NCI-H2171 (cell line): ENCODE data around the gene TAAR5.
"Not testable (repeated sequence)": the region's sequence is repeated elsewhere in the genome, so short reads cannot be mapped to it uniquely, and the experiment has no call there.

ENCODE experiments used
- DNase-seq: peaks from one replicate; lab custom pipeline; 2025; lab: John Stamatoyannopoulos, UW

The TAAR5 gene, protein sequence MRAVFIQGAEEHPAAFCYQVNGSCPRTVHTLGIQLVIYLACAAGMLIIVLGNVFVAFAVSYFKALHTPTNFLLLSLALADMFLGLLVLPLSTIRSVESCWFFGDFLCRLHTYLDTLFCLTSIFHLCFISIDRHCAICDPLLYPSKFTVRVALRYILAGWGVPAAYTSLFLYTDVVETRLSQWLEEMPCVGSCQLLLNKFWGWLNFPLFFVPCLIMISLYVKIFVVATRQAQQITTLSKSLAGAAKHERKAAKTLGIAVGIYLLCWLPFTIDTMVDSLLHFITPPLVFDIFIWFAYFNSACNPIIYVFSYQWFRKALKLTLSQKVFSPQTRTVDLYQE

DNA sequence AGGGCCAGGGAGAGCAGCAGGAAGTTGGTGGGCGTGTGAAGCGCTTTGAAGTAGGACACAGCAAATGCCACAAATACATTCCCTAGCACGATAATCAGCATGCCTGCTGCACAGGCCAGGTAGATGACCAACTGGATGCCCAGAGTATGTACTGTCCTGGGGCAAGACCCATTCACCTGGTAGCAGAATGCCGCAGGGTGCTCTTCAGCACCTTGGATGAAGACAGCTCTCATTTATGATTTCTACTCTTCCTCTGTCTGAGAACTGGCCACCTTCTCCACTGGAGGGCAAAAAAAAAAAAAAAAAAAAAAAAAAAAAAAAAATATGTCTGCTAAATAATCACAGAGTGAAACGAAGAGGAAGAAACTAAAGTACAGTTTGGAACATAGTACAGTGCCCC is at the start of gene TAAR5:
TAAR5 (minus strand) TSS at position 288 of the 400 bp plus-strand sequence; CDS start at position 233, 55 bp downstream.
- DNase-seq, result no peak

DNA sequence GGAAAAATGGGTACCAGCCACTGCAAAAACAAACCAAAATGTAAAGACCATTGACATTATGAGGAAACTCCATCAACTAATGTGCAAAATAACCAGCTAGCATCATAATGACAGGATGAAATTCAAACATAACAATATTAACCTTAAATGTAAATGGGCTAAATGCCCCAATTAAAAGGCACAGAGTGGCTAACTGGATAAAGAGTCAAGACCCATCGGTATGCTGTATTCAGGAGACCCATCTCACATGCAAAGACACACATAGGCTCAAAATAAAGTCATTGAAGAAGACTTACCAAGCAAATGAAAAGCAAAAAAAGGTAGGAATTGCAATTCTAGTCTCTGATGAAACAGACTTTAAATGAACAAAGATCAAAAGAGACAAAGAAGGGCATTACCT is 47.6 kb upstream of the TAAR5 start:
- not testable (repeated sequence) for DNase-seq

DNA sequence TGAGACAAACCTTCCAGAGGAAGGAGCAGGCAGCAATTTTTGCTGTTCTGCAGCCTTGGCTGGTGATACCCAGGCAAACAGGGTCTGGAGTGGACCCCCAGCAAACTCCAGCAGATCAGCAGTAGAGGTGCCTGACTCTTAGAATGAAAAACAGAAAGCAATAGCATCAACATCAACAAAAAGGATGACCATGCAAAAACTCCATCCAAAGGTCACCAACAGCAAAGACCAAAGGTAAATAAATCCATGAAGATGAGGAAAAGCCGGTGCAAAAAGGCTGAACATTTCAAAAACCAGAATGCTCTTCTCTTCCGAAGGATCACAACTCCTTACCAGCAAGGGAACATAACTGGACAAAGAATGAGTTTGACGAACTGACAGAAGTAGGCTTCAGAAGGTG is 46.4 kb upstream of the TAAR5 start:
- DNase-seq, result not testable (repeated sequence)

DNA sequence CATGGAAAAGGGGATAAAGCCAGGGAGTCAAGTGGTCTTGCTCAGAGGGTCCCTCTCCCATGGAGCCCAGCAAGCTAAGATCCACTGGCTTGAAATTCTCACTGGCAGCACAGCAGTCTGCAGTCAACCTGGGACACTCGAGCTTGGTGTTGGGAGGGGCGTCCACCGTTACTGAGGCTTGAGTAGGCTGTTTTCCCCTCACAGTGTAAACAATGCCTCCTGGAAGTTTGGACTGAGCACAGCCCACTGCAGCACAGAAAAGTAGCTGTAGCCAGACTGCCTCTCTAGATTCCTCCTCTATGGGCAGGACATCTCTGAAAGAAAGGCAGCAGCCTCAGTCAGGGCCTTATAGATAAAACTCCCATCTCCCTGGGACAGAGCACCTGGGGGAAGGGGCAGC is 45.7 kb upstream of the TAAR5 start:
- DNase-seq, result not testable (repeated sequence)

DNA sequence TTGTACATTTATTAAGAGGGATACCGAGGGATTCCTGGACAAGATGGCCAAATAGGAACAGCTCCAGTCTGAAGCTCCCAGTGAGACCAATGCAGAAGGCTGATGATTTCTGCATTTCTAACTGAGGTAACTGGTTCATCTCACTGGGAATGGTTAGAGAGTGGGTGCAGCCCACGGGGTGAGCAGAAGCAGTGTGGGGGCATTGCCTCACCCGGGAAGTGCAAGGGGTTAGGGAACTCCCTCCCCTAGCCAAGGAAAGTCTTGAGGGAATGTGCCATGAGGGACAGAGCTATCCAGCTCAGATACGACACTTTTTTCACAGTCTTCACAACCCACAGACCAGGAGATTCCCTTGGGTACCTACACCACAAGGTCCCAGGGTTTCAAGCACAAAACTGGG is 45.3 kb upstream of the TAAR5 start:
- DNase-seq, result no peak

DNA sequence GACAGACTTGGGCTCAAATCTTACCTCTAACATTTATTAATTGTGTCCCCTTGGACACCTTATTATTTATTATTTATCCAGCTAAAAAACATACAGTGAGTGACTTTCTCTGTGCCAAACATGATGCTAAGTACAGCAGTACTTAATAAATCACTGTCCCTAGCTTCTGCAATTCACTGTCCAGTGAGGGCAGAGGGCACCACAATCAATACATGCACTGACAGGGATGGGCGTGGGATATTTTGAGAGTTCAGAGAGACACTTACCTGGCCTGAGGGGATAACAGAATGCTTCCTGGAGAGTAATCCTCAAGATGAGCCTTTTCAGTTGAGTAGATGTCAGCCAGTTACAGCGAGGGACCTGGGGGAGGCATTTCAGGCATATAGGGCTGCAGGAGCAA is 43.8 kb upstream of the TAAR5 start:
- no peak for DNase-seq

DNA sequence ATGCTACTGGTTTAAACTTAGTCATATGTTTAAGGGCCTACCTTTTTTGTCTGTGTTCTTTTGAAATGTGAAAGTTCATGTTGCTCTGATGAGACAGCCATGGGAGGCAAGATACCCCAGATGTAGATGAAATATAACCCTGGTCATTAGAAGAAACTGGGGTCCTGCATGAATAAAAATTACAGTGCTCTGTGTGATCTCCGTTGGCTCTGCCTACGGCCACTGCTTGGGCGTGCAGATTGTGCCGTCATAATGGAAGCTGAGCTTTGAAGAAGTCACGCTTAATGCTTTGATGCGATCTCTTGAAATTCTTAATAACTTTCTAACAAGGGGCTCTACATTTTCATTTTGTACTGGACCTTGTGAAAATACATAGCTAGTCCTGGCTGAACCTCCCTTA is 34.6 kb upstream of the TAAR5 start, which contains the start of gene TAAR2:
TAAR2 (minus strand) TSS at position 101 of the 400 bp plus-strand sequence; CDS start at position 101, 0 bp downstream.
- no peak for DNase-seq

DNA sequence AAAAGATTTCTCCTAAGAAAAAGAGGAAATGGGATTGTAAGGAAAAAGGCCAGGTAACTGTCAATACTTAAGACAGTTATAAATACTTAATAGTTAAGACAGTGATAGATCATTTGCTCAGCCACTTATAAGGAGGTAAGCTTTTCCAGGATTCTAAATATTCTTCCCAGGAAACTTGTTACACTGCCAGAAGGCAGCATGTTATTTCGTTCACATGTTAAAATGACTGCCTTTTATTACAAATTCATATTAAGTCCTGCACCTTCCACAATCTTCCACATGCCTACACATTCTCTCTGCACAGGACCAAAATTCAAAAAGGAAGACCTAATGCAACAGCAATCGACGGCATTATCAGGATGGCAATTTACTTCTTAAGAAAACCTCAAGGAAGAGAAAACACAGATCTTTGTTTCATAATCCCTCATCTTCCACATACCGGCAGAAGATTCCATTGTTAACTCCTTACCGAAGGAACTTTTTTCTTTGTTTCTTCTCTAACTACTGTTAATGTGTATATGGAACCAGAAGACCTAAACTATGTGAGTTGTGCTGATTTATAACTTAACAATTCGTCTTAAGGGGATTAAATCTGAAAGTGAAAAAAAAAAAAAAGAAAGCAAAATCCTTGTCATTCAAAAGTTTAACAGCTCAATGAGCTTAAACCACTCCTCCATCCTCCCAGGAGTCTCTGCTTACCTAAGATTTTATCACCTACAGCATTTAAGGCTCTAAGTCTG is 33.7 kb upstream of the TAAR5 start:
- DNase-seq, result no peak

DNA sequence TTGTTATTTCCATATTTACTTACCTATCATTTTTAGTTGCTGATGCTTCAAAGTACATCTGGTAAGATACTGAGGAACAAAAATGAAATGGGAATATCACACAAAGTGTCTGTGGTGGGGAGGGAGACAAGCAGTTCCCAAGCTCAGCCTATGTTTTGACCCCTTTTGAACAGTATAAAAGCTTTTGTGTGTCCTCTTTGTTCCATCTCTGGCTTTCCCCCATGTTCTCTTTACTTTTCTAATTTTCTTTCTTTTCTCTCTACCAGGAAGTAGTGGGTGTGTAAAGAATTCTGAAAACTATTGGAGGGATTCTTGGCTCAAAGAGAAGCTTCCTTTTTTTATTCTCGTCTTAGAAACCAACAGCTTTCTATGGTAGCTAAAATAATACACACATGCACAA is 27.1 kb upstream of the TAAR5 start:
- DNase-seq, result no peak

DNA sequence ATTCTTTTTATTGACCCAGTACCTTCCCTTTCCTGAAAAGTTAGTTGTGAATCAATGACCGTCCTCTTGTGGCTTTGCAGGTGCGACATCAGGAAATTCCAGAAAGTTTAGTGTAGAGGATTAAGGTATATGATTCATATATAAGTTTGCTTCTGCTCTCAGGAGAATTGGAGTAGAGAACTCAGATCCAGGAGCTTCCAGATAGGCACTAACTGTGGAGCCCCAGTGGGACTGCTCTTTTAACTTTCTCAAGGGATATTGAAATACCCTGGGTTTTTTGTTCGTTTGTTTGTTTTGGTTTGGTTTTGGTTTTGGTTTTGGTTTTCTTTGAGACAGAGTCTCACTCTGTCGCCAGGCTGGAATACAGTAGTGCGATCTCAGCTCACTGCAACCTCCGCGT is 25.0 kb upstream of the TAAR5 start:
- no peak for DNase-seq

DNA sequence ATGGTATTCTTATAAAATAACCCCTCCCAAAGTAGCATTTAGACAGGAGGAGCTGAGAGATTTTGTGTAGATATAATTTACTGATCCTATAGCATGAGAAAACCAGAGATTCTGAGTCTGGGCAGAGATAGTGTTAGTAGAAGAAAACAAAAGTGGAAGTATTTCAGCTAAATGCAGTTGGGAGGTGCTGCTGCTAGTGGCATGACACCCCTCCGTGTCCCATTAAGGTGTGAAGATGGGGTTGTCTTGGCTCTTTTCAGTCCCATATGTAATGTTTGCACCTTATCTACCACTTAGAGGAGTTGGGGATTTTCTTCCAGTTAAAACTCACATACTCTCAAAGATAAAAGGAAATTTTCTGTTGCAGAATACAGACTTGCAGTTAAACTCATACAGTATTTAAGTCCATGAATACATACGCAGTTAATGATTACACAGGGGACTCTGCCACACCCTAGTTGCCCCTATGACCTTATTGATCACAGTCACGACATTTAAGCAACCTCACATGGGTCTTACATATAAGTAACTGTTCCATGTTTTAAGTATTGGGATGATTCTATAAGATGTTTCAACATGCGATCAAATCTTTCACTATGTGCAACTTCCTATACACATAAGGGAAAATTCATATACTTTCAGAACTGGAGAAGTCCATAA is 23.0 kb upstream of the TAAR5 start:
- DNase-seq, result no peak

DNA sequence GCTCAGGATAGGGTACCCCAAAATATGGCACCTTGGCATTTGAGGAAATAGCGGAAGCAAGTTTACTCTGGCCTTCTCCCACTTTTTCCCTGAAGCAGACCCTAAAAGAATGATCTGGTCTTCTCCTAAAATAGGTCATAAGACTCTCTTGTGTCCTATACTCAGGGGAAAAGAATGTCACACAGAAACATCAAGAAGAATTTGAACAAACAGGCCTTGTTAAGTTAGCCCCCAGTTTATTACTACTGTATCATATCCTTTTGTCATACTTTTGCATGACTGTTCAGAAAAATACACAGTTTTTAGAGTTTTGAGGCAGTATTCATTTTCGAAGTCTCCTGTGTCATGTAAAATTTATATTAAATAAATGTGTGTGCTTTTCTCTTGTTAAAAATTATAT is 22.1 kb upstream of the TAAR5 start:
- no peak for DNase-seq

DNA sequence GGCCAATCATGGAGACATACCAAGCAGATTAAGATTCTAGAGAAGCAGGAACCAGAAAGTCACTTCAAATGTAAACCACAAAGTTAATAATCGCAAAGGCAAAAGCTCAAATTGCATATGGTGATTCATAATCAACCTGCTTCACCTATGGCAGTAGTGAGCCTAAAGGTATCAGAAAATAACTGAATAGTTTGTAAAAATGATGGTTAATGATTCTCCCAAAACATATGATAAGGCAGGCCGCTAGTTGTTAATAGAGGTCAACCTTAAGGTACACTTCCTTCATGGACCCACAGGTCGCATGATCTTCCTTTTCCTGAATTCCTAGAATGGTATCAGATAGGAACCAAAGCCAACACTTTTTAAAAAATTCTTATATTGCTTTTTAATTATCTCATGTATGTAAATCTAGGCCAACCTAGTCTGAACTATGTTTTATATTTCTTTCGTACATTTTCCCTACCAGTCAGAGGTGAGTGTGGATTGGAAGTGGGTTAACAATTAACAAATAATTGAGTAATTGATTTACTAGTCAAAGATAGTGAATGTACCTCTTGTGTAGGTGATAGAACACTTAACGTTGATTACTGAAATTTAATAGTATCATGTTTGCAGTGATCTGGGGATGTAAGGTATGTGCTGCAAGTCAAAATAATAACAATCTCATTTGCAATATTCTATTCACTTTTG is 18.1 kb upstream of the TAAR5 start:
- no peak for DNase-seq

DNA sequence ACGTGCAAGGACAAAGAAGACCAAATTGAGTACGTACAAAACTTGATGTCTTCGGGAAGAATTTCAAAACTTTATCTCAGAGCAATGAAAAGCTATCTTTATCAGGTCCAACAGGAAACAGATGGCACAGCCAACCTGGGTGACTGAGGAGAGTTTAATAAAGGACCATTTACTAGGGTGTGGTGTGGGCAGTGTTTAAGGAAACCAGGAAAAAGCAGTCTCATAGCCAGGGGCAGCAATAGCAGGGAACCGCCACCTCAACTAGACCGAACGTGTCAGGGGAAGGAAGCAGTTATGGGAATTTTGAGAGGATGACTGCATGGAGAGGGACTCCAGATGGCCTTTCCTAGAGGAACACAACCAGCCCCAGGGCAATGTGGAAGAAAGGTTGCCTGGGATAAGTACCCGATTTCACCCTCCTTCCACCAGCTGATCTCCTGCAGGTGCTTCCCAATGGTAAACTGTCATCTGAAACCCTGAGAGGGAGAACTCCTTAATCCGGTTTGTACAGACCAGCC is 15.2 kb upstream of the TAAR5 start:
- no peak for DNase-seq

DNA sequence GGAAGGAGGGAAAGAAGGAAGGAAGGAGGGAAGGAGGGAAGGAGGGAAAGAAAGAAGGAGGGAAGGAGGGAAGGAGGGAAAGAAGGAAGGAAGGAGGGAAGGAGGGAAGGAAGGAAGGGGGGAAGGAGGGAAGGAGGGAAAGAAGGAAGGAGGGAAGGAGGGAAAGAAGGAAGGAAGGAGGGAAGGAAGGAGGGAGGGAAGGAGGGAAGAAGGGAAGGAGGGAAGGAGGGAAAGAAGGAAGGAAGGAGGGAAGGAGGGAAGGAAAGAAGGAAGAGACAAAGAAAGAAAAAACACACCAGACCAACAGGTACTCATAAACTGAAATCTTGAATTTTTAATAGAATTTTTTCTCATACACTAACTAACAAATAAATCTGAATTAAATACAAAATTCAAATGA is 11.4 kb upstream of the TAAR5 start:
- DNase-seq, result not testable (repeated sequence)

DNA sequence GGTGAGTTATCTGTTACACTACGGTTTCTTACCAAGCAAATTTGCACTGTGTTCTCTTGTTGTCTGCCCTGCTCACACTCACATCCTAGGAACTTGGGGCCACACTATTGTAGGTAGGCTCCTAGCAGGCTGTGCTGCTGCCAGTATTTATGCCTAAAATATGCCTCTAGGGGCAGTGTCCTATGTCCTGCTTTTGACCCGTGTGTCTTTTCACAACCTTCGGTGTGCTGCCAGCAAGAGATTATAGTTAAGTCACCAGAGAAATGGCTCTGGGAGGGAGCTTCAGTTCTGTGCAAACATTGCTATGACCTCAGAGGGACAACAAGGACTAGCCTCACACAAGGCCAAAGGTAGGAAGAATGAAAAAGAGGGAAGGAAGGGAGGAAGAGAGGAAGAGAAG is 8.9 kb upstream of the TAAR5 start:
- no peak for DNase-seq

DNA sequence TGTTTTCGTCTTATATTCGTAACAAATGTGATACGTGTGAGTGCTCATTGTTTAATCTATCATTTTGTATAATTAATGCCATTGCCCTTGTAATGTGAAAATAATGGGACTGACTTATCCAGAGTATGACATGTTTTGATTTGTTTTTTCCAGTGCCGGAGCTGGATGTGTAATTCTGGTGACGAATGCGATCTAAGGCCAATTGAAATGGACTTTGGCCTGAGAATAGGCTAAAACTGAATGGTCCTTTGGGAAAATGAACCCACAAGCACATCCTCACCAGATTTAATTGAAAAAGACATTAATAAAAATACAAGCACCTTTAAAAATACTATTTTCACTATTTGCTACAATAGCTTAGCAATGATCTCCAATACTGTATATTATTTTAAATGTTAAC is 6.7 kb upstream of the TAAR5 start:
- no peak for DNase-seq

DNA sequence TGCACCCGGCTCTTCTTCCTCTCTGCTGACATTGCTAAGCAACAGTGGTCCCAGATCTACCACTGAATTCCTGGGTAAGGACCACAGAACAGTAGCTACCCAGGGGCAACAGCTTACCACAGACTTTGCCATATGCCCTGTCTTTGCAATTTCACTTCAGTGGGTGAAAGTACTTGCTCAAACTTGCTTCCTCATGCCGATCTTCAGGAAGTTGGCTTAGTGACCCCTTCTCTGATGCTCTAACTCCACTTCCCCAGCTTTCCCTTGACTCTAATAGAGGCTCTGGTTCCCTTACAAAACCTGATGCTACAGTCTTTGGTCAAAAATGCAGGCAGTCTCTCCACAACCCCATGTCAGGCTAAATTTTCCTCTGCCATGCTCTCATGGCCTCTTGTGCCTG is 3.3 kb upstream of the TAAR5 start:
- DNase-seq, result no peak

DNA sequence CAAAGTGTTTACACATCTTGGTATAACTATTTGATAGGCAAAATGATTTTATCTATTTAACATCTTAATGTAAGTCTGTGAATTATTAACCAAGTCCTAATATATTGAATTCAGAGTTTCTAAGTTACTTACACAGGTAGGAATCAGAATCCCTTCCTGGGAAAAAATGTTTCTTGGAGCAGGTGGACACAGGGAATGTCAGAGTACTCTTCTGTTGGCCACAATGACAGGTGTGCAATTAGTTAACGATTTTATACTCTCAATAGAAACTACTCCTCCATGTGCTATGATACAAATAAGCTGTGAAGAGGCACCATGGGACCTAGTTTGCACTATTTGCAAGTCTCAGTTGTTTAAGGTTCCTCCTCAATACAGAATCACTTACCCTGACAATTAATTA is 821 bp upstream of the TAAR5 start:
- no peak for DNase-seq

DNA sequence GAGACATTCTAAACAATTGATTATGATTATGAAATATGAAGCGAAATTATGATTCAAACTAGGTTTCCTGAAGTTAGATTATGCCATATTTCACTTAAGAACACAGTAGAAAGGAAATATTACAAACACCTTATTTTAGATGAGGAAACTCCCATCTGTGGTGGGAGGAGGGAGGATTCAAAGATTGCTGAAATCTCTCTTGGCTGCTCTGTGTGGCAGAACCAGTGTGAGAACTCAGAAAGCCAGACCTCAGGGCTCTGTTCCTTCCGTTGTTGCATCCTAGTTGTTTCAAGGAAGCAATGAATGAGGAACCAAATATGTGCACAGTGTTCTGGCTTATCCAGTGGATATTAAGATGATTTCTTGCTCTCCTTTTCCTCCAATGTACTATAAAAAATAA is 2.1 kb downstream of the TAAR5 start:
- no peak for DNase-seq

DNA sequence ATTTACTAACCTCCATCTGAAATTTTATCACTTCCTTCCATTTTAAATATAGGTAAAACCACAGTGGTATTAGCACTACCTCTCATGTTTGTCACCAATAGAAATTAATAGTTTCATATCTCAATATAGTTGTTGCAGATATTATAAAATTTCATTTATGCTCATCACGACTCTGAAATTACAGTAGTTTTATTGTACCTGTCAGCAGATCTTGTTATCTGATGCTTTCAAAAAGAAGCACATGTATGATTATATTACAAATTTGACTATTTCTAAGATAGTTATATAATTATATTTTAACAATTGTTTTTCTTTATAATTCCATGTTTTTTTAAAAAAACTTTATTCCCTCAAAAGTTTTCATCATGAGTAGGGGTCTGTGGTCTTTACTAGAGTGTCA is 4.8 kb downstream of the TAAR5 start:
- DNase-seq, result no peak

DNA sequence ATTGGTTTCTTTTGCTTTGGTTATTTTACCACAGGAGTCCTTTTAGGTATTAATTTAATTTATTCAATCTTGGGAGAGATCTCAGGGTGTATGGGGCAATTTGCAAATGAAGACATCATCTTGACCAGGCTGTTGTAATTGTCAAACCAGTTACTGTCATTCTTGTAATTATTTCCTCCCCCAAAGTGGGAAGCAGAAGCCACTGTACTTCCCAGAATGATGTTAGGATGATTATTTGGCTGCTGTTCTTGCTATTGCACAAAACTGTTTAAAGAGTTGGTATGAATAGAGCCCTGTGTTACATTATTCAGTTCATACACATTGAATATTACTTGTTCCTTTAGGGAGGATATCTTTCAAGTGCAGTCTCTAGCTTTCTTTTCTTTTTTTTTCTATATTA is 17.8 kb downstream of the TAAR5 start:
- no peak for DNase-seq
